Hepatocyte (in vitro differentiated cells): ENCODE data around the gene FAM234A.

Source experiments
- CTCF ChIP-seq: fragments of 200-600 bp; sonication (generic); IDR thresholded peaks from 2 replicates; pipeline ENCODE4 v1.5.1; 2016; ENCODE audit warnings: antibody characterized with exemption, mild to moderate bottlenecking; ENCODE audit not compliant: poor library complexity
- EZH2 ChIP-seq: fragments of 200-600 bp; sonication (generic); IDR thresholded peaks from 2 replicates; pipeline ENCODE4 v1.6.1; 2016; ENCODE audit warnings: antibody characterized with exemption, mild to moderate bottlenecking, borderline replicate concordance

- TF ChIP-seq EZH2 (no peak), CTCF (no peak)
Observed at GRCh38 chr16:229731-230281, 4.8 kb upstream of the FAM234A start.
